22Rv1 (cell line): ENCODE measurements around the gene UNG.

Source experiments
- H3K27ac ChIP-seq: fragments of 450-650 bp; 2 replicates; pipeline ENCODE4 v1.5.1; 2017
- CTCF ChIP-seq: fragments of 450-650 bp; IDR thresholded peaks from 2 replicates; pipeline ENCODE4 v1.5.1; 2017; ENCODE audit warnings: mild to moderate bottlenecking
- ZFX ChIP-seq: fragments of 450-650 bp; IDR thresholded peaks from 2 replicates; pipeline ENCODE4 v1.6.1; 2017; ENCODE audit warnings: antibody characterized with exemption, borderline replicate concordance

Gene UNG

GRCh38 chr12:109151457-109151856 lies 54.1 kb downstream of the UNG start:
- TF ChIP-seq ZFX = no peak
- TF ChIP-seq CTCF = no peak
- H3K27ac ChIP-seq = no peak overlapping the region

- peak overlapping the region; percentile 87; the same call in 1 of the 2 replicates for H3K27ac ChIP-seq
- TF ChIP-seq CTCF = no peak
- TF ChIP-seq ZFX = no peak
These were observed 56.5 kb downstream of the UNG start for GRCh38 chr12:109153821-109154441.

- peak overlapping the region; percentile 87 for H3K27ac ChIP-seq
- TF ChIP-seq CTCF (no peak), ZFX (no peak)
These were observed 57.3 kb downstream of the UNG start for GRCh38 chr12:109154451-109155438.

- H3K27ac ChIP-seq = no peak overlapping the region
- TF ChIP-seq CTCF (no peak), ZFX (no peak)
These were observed 58.6 kb downstream of the UNG start for GRCh38 chr12:109156036-109156435.

- no peak for TF ChIP-seq CTCF
- no peak for TF ChIP-seq ZFX
- H3K27ac ChIP-seq = no peak overlapping the region
These were observed 59.2 kb downstream of the UNG start for GRCh38 chr12:109156586-109156985.

- TF ChIP-seq CTCF = no peak
- no peak for TF ChIP-seq ZFX
- H3K27ac ChIP-seq = no peak overlapping the region
These were observed 60.6 kb downstream of the UNG start for GRCh38 chr12:109157986-109158385.

- TF ChIP-seq CTCF (no peak), ZFX (no peak)
- no peak overlapping the region for H3K27ac ChIP-seq
These were observed 63.0 kb downstream of the UNG start for GRCh38 chr12:109160433-109160832.
